RWPE1 (cell line): ENCODE data around the gene FUT7.
"Not testable (repeated sequence)": the region's sequence is repeated elsewhere in the genome, so short reads cannot be mapped to it uniquely, and the experiment has no call there.

ENCODE experiments used
- CTCF ChIA-PET: fragments of 350-600 bp; sonication (Branson Sonifier 250); formaldehyde crosslinking; extraction: SDS; loops from one replicate; lab custom pipeline; 2021; lab: Yijun Ruan, JAX
- POLR2A ChIA-PET: fragments of 400-600 bp; formaldehyde crosslinking; extraction: SDS; loops from one replicate; lab custom pipeline; 2020; ENCODE audit warnings: antibody characterized with exemption; ENCODE audit not compliant: low non-redundant PET; lab: Yijun Ruan, JAX
- DNase-seq: peaks from one replicate; pipeline ENCODE4 v3.0.0; 2012; ENCODE audit warnings: low spot score
- H3K27ac ChIP-seq: fragments of 450-650 bp; 2 replicates; pipeline ENCODE4 v1.5.1; 2017
- CTCF ChIP-seq: fragments of 450-650 bp; conservative IDR thresholded peaks from 2 replicates; pipeline ENCODE4 v1.5.1; 2017; ENCODE audit warnings: low read depth, mild to moderate bottlenecking

Gene FUT7

DNA sequence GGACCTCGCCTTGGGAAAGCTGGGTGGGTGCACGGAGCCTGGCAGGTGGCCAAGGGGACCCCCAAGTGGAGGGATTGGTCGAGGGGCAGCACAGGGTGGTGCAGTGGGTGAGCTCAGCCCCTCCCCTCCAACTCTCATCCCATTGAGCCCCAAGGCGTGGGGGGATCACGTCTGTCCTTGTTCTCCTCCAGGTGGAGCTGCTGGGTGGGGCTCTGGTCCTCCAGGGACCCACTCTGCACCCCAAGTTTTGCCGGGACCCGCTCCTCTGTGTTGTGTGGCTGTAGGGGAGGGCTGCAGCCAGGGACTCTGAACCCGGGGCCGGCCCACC, 3.6 kb upstream of the FUT7 start:
- ChIA-PET POLR2A (interaction anchor here (0.8 to 1.6 kb wide), 2 partner anchors 44 to 87 kb away, joined by 3 to 9 read pairs; no protein-coding TSS in a partner anchor), CTCF (interaction anchor here (0.6 to 6.3 kb wide), 34 partner anchors 8 to 257 kb away, joined by 3 to 97 read pairs (median 6); partner anchors contain the start of genes ABCA2, AJM1, C8G and CLIC3)
- no peak overlapping the region for H3K27ac ChIP-seq
- DNase-seq, result no peak
- peak; percentile 89 for TF ChIP-seq CTCF

DNA sequence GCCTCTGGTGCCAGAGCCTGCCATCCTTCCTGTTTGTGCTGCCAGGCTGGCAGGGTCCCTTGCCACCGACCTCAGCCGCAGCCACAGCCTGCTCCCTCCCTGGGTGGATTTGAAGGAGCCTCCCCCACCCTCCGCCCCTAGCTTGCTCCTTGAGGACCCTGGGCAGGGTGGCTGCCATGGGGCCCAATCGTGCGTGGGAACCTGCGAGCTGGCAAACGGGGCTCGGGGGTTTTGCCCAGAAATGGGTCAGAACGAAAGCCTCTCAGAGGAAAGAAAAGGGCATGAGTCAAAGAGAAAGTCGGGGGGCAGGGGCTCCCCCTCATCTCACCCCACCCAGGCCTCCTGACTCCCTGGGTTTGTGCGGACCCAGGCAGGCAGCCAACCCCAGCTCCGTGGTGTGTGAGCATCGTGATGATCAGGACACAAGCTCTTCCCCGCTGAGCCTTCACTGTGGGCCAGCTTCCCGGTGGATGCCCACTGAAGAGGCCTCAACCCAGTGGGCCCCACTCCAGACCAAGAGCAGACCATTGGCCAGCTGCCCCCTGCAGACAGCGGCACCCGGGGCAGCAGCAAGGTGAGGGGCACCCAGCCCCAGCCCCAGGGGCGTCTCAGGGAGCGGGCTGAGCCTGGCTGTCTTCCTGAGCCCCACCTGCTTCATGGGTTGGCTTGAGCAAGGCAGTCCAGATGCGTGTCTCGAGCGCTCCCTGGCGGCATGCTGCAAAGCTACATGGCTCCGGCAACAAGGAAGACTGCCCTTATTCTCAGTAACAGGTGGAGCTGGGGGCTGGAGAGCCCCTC, 3.0 kb upstream of the FUT7 start:
- TF ChIP-seq CTCF, result peak; percentile 100
- H3K27ac ChIP-seq, result peak overlapping the region; percentile 66
- CTCF ChIA-PET, result interaction anchor here (0.6 to 6.3 kb wide), 42 partner anchors 8 to 486 kb away, joined by 3 to 97 read pairs (median 4); partner anchors contain the start of genes ABCA2, AJM1, C8G and CLIC3
- POLR2A ChIA-PET, result interaction anchor here (0.8 to 1.6 kb wide), 3 partner anchors 43 to 87 kb away, joined by 3 to 9 read pairs (median 3); no protein-coding TSS in a partner anchor
- peak; percentile 91 for DNase-seq

DNA sequence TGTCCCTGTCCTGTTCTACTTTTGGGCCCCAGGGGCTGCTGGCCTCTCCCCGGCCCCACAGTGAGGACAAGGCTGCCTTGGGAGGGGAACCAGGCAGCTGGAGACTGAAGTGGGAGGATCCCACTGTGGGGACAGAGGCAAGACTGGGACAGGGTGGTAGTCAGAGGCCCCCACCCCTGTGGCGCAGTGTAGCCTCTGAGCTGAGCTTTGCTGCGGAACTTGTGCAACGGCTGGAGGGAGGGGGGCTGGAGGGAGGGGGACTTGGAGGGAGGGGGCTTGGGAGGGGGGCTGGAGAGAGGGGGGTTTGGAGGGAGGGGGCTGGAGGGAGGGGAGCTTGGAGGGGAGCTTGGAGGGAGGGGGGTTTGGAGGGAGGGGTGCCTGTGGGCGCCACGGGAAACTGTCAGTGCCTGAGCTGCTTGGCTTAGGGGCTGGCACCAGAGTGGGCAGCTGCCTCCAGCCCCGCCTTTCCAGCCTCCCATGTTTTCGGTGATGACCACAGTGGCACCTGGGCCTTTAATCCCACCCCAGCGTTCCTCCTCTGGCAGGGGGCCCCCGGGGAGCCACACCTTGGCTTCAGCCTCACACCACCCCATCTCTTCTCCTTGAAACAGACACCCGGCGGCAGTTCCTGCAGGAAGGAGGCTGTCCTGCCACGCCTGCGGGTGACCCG, 2.3 kb upstream of the FUT7 start:
- ChIA-PET POLR2A (interaction anchor here (0.8 to 1.6 kb wide), 2 partner anchors 84 to 86 kb away, joined by 3 to 9 read pairs; no protein-coding TSS in a partner anchor), CTCF (interaction anchor here (0.6 to 6.3 kb wide), 26 partner anchors 7 to 246 kb away, joined by 3 to 97 read pairs (median 6); partner anchors contain the start of genes ABCA2, AJM1, C8G and CLIC3)
- DNase-seq, result no peak
- H3K27ac ChIP-seq, result peak overlapping the region; percentile 66
- no peak for TF ChIP-seq CTCF

DNA sequence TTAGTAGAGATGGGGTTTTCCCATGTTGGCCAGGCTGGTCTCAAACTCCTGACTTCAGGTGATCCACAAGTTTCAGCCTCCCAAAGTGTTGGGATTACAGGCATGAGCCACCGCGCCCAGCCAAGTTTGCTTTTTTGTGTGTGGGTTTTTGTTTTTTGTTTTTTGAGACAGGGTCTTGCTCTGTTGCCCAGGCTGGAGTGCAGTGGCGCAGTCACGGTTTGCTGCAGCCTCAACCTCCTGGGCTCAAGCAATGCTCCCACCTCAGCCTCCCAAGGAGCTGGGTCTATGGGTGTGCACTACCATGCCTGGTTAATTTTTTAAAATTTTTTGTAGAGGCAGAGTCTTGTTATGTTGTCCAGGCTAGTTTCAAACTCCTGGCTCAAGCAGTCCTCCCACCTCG, 1.6 kb upstream of the FUT7 start:
- CTCF ChIA-PET, result interaction anchor here (2.6 to 6.3 kb wide), 5 partner anchors 12 to 88 kb away, joined by 30 to 97 read pairs (median 36); partner anchors contain the start of genes C8G, FBXW5, NPDC1 and SAPCD2
- H3K27ac ChIP-seq, result peak overlapping the region; percentile 25
- DNase-seq, POLR2A ChIA-PET: not testable (repeated sequence)

DNA sequence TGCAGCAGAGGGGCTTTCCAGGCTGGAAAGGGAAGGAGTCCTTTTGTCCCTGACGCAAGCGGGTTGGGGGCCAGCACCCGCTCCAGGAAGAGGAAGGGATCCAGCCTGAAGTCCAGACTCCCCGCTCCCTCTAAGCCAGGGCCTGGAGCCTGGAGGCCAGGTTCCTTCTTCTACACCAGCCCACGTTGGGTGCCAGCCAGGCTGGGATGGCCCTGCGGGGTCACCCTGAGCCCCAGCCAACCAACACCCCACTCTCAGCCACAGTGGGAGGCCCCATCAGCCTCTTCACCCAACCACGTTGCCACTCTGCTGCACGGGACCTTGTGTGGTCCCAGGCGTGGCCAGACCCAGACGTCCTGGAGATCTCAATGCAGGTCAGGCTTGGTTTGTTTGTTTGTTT, 970 bp upstream of the FUT7 start:
- POLR2A ChIA-PET, result no interaction called here
- H3K27ac ChIP-seq, result peak overlapping the region; percentile 25

More for the DNA sequence above, 970 bp upstream of the FUT7 start:
- no peak for TF ChIP-seq CTCF
- DNase-seq, result no peak
- CTCF ChIA-PET, result no interaction called here
